ENCODE measurements around the gene CST6. TPM values are rescaled to one million over a fixed set of nuclear protein-coding genes. Genes with fewer than 3 reads are reported as not detected.
"Not testable (repeated sequence)": the region's sequence is repeated elsewhere in the genome, so short reads cannot be mapped to it uniquely, and the experiment has no call there.

CST6 gene
- total RNA-seq, 2 donors from 2014 or later, result not detected

DNA sequence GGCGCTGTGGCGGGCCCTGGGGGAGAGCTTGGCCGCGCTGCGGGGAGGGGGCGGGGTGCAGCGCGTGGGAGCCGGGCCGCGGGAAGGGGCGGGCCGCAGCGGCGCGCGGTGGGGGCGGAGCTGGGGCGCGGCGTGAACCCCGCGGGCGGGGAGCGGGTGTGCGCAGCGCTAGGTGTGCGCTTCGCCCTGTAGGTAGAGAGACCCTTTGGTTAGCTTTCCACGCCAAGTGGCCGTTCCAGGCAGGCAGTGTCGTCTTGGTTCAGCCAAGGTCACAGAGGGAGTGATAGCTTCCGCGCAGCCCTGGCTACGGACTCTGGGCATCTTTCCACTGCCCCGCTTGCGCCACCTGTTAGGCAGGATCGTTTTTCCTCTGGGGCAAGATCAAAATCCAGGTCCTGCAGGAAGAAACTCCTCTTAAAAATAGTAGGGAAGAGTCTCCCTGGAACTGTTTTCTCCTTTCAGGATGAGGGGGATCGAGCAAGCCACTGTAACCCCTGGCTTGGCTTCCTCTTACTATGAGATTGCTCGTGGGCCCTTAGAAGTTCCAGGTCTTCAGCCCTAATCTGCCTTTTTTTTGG is 9.1 kb upstream of the CST6 start:
- ATAC-seq, result peak; percentile 77
- H3K9me3 ChIP-seq (ENCODE audit: control insufficient read depth, low read length, poor library complexity, severe bottlenecking), result no peaks in the 10 kb centered on the region
- Mint-ChIP-seq H3K4me3 (peak overlapping the region; percentile 99), H3K36me3 (ENCODE audit: low read depth) (peaks cover 9% of the 10 kb centered on the region), H3K27ac (peak overlapping the region; percentile 99), H3K4me1 (peaks cover 31% of the 10 kb centered on the region), H3K27me3 (no peaks in the 10 kb centered on the region)
- peak; percentile 59 to 77 (median 73) for DNase-seq

DNA sequence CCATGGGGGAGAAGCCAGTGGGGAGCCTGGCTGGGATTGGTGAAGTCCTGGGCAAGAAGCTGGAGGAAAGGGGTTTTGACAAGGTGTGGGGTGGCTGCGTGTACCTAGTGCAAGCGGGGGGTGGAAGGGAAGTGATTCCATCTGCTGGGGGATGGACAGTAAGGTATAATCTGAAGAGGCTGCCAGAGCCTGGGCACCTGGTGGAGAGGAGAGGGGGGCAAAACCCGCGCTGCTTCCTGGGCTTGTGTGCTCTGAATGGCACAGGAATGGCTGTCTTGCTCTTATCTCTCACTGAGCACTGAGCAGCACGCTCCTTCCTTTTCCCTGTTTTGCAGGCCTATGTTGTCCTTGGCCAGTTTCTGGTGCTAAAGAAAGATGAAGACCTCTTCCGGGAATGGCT is 8.5 kb upstream of the CST6 start:
- peak overlapping the region; percentile 99 for H3K4me3 Mint-ChIP-seq
- peaks cover 29% of the 10 kb centered on the region for H3K4me1 Mint-ChIP-seq
- H3K9me3 ChIP-seq (ENCODE audit: control insufficient read depth, low read length, poor library complexity, severe bottlenecking), result no peaks in the 10 kb centered on the region
- DNase-seq, result no peak
- peaks cover 6% of the 10 kb centered on the region for H3K36me3 Mint-ChIP-seq (ENCODE audit: low read depth)
- ATAC-seq, result no peak
- H3K27me3 Mint-ChIP-seq, result no peaks in the 10 kb centered on the region
- H3K27ac Mint-ChIP-seq, result peak overlapping the region; percentile 99

DNA sequence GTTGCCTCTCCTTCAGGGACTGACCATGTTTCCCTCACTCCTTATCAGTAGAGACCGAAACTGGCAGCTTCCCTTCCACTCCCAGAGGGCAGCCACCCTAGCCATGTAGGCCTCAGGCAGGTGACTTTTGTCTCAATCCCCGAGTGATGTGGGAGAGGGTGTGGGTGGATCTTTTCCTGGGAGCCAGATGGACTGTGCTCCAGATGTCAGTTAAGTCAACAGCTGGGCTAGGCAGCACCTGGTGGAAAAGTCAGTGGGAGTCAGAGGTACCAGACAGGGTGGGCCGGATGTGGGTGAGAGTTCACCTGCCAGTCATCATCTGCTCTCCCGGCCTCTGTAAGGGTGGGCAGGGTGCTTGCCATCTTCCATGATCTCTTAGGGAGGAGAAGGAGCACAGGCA is 7.6 kb upstream of the CST6 start:
- Mint-ChIP-seq H3K4me3 (peak overlapping the region; percentile 50), H3K4me1 (peaks cover 25% of the 10 kb centered on the region), H3K27me3 (no peaks in the 10 kb centered on the region), H3K27ac (no peak overlapping the region), H3K36me3 (ENCODE audit: low read depth) (peaks cover 5% of the 10 kb centered on the region)
- no peaks in the 10 kb centered on the region for H3K9me3 ChIP-seq (ENCODE audit: control insufficient read depth, low read length, poor library complexity, severe bottlenecking)
- ATAC-seq (no peak), DNase-seq (no peak)

DNA sequence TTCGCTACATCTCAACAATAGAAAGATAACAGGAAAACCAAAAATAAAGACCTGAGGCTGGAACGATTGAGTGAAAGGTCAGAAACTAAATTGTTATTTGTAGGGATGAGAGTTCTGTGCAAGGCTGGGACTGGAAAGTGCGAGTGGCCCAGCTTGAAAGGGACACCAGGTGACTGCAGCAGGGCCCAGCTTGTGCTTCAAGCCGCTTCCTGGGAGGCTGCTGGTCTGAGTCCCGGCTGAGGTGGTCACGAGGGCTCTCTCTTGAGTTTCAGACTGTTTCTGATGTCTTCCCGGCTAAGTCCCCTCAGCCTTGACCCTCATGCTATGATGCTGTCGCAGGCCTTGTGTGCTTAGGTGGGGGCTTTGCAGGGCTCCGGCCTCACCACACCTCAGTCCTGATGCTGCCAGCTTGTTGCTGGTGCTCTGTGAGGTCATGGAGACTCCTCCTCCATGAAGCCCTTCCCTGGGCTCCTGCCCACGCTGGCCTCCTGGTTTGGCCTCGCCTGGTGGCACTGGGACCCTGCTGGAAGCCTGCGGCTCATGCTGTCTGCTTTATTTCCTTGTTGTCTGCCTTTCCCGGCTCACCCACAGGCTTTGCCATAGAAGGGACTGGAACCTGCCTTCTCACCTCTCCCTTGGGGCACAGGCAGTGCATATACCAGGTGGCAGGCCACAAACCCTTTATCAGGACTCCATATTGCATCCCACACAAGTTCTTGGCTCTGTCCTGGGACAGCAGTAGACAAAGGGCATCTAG is 5.5 kb upstream of the CST6 start:
- H3K9me3 ChIP-seq (ENCODE audit: control insufficient read depth, low read length, poor library complexity, severe bottlenecking), result no peaks in the 10 kb centered on the region
- Mint-ChIP-seq H3K36me3 (ENCODE audit: low read depth) (peaks cover 5% of the 10 kb centered on the region), H3K27ac (no peak overlapping the region), H3K27me3 (peaks cover 5% of the 10 kb centered on the region), H3K4me1 (peaks cover 20% of the 10 kb centered on the region), H3K4me3 (no peak overlapping the region)
- DNase-seq (no peak), ATAC-seq (no peak)

DNA sequence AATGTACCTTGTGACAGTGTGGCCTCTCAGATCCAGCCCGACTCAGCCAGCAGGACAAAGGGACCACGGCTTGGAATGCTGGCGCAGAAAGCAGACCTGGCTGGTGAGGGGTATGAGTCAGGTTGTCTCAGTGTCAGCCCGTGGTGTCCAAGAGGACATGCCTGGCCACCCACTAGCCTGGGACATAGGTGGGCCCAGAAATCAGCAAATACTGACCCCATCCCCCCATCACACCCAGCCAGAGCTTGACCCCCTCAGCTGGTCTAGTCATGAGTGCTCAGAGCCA is 5.0 kb upstream of the CST6 start:
- no peak overlapping the region for H3K4me3 Mint-ChIP-seq
- peaks cover 5% of the 10 kb centered on the region for H3K27me3 Mint-ChIP-seq
- ATAC-seq, result no peak
- peaks cover 3% of the 10 kb centered on the region for H3K36me3 Mint-ChIP-seq (ENCODE audit: low read depth)
- no peaks in the 10 kb centered on the region for H3K9me3 ChIP-seq (ENCODE audit: control insufficient read depth, low read length, poor library complexity, severe bottlenecking)
- no peak for DNase-seq
- no peak overlapping the region for H3K27ac Mint-ChIP-seq
- H3K4me1 Mint-ChIP-seq, result peaks cover 17% of the 10 kb centered on the region

DNA sequence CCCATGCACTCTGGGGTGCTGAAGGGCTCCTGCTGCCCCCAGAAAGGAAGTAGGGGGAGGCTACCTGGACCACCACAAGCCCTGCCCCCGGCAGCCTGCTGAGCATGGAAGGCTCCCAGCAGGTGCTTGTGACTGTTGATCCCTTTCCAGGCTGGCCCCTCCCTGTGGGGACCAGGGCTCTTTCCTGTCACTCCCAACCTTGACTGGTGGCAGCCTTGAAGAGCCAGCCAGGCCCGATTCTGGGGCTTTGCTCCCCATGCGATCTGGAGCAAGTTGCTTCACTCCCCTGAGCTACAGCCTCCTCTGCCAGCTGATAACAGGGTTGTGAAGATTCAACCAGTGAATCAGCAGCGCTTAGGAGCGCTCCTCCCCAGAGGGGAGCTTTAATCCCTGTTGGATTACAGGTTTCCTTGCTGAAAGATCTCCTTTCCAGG is 4.6 kb upstream of the CST6 start:
- no peaks in the 10 kb centered on the region for H3K9me3 ChIP-seq (ENCODE audit: control insufficient read depth, low read length, poor library complexity, severe bottlenecking)
- peak overlapping the region; percentile 9 for H3K27ac Mint-ChIP-seq
- DNase-seq (no peak), ATAC-seq (no peak)
- H3K4me3 Mint-ChIP-seq, result no peak overlapping the region
- no peaks in the 10 kb centered on the region for H3K36me3 Mint-ChIP-seq (ENCODE audit: low read depth)
- peaks cover 15% of the 10 kb centered on the region for H3K4me1 Mint-ChIP-seq
- peaks cover 5% of the 10 kb centered on the region for H3K27me3 Mint-ChIP-seq

DNA sequence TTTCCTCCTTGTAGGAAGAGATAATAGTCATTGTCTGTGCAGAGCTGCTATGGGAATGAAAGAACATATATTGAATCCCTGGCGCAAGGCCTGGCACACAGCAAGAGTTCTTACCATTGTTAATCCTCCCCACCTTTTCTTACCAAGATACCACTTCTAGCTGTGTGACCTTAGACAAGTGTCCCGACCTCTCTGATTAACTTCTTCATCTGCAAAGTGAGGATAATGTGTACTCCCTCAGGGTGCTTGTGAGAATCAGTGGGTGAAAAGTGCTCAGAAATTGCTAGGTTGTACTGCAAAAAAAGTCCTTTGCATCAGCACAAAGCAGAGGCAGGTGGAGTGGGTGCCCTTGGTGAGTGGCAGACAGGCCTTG is 3.7 kb upstream of the CST6 start:
- H3K27ac Mint-ChIP-seq, result peak overlapping the region; percentile 9
- no peaks in the 10 kb centered on the region for H3K36me3 Mint-ChIP-seq (ENCODE audit: low read depth)
- peaks cover 7% of the 10 kb centered on the region for H3K27me3 Mint-ChIP-seq

DNA sequence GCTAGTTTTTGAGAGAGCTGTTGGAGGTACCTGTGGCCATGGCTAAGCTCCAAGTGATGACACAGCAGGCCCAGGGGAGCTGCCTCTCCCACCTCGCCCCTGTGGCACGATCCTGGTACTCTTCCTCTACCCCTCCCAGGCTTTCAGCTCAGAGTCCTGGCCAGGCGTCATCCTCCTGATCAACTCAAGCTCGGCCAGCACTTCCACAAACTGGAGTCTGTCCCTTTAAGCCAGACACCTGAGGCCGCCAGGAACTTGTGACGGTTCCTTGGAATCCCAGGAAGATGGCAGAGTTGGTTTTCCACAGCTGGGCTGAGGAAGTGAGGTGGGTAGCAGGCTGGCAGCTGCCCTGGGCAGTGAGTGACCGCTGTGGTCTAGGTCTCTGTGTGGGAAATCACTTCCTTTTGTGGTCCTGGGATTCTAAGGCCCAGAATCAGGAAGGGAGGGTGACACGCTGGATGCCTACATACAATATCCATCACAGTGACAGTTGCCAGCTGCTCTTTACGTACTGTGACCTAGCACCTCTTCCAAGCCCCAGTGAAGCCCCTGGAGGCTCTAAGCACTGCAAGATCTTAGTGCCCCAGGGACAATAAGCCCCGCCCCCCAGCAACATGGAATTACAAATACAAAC is 3.2 kb upstream of the CST6 start:
- no peak overlapping the region for H3K27ac Mint-ChIP-seq
- H3K9me3 ChIP-seq (ENCODE audit: control insufficient read depth, low read length, poor library complexity, severe bottlenecking), result no peaks in the 10 kb centered on the region
- H3K4me3 Mint-ChIP-seq, result no peak overlapping the region
- DNase-seq, result no peak
- ATAC-seq, result no peak
- peaks cover 12% of the 10 kb centered on the region for H3K27me3 Mint-ChIP-seq
- H3K4me1 Mint-ChIP-seq, result peaks cover 5% of the 10 kb centered on the region
- no peaks in the 10 kb centered on the region for H3K36me3 Mint-ChIP-seq (ENCODE audit: low read depth)

More for the DNA sequence above, 3.7 kb upstream of the CST6 start:
- DNase-seq, result no peak
- no peak for ATAC-seq
- H3K9me3 ChIP-seq (ENCODE audit: control insufficient read depth, low read length, poor library complexity, severe bottlenecking), result no peaks in the 10 kb centered on the region
- no peak overlapping the region for H3K4me3 Mint-ChIP-seq
- H3K4me1 Mint-ChIP-seq, result peaks cover 8% of the 10 kb centered on the region

DNA sequence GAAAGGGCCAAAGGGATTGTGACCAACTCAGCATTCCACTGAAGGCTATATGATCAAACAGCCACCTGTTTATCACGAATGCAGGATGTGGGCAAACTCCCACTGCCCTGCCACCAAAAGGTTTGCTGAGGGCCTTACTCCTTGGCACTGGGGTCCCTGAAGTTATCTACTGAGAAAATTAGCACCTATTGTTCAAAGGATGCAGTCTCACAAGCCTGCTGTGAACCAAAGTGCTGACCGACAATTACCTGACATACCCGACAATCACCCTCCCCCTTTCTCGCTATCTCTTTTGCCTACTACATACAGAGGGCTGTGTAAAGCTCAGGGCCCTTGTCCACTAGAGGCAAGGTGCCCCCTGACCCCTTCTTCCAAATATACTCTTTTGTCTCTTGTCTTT is 1.8 kb upstream of the CST6 start:
- not testable (repeated sequence) for H3K9me3 ChIP-seq (ENCODE audit: control insufficient read depth, low read length, poor library complexity, severe bottlenecking); H3K4me3 Mint-ChIP-seq; ATAC-seq; H3K4me1 Mint-ChIP-seq; DNase-seq; H3K36me3 Mint-ChIP-seq (ENCODE audit: low read depth)
- Mint-ChIP-seq H3K27me3 (peaks cover 13% of the 10 kb centered on the region), H3K27ac (peak overlapping the region; percentile 29)

DNA sequence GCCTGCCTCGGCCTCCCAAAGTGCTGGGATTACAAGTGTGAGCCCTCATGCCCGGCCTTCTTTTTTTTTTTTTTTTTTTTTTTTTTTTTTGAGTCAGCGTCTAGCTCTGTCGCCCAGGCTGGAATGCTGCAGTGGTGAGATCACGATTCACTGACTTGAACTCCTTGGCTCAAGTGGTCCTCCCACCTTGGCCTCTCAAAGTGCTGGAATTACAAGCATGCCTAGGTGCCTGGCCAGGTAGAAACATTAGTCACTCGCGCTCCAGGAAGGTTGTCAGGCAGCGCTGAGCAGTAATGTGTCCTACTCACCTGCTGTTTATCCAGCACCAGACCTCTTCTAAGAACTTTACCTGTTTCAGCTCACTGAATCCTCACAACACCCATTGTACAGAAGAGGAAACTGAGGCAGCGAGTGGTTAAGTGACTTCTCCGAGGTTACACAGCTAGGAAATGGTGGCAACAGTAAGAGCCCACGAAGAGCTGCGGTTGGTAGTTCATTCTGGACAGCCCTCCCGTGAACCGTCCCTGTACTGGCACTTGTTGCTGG is 496 bp upstream of the CST6 start:
- H3K4me1 Mint-ChIP-seq, result peaks cover 5% of the 10 kb centered on the region
- peaks cover 2% of the 10 kb centered on the region for H3K36me3 Mint-ChIP-seq (ENCODE audit: low read depth)
- no peak overlapping the region for H3K27ac Mint-ChIP-seq
- DNase-seq (no peak), ATAC-seq (no peak)
- H3K4me3 Mint-ChIP-seq, result no peak overlapping the region
- H3K27me3 Mint-ChIP-seq, result peaks cover 13% of the 10 kb centered on the region
- H3K9me3 ChIP-seq (ENCODE audit: control insufficient read depth, low read length, poor library complexity, severe bottlenecking), result no peaks in the 10 kb centered on the region

DNA sequence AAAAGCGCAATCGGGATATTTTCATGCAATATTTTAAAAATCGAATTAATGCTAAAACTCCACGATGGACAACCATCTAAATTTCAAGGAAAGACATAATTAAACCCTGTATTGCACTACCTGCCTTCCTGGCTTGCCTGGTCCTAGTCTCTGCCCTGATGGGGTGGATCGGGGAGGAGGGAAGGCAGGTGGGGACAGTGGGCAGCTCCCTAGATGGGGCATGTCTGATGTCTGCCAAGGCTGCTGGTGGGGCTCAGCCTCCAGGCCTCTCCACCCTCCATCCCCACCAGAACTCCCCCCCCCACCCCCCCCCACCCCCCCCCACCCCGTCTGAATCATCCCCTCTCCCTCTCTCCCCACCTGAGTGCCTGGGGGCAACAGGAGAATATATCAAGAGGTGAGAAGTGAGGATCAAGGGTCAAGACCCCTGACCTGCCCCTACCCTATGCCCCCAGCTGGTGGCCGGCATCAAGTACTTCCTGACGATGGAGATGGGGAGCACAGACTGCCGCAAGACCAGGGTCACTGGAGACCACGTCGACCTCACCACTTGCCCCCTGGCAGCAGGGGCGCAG is 650 bp downstream of the CST6 start:
- H3K9me3 ChIP-seq (ENCODE audit: control insufficient read depth, low read length, poor library complexity, severe bottlenecking), result no peaks in the 10 kb centered on the region
- Mint-ChIP-seq H3K27me3 (peaks cover 13% of the 10 kb centered on the region), H3K4me1 (peaks cover 5% of the 10 kb centered on the region), H3K36me3 (ENCODE audit: low read depth) (peaks cover 2% of the 10 kb centered on the region), H3K27ac (no peak overlapping the region), H3K4me3 (peak overlapping the region; percentile 31)
- no peak for DNase-seq
- no peak for ATAC-seq

DNA sequence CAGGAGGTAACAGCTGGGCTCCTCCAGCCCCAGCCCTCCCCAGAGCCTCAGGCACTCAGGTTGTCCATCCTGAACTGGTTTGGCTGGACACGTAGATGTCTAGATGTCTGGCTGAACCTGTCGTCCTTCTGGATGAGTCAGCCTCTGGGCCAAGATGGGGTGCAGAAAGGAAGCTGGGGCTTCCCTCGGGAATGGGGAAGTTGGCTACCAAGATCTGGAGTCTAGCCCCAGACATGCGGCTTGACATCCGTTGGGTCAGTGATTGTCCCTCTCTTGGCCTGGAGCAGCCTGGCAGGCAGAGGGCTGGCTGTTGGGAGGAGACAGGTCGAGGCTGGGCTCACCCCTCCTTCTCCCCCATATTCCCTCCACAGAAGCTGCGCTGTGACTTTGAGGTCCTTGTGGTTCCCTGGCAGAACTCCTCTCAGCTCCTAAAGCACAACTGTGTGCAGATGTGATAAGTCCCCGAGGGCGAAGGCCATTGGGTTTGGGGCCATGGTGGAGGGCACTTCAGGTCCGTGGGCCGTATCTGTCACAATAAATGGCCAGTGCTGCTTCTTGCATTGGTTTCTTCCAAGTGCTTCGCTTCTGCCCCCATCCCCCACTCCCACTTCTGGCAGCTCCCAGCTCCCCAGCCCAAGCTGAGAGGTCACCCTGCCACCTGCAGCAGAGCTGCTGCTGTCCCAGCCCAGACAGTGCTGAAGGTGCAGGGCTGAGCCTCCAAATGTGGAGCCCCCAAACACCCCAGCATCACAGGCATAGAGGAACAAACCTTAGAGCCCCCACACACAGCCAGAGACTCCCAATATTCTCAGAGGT is 1.3 kb downstream of the CST6 start:
- Mint-ChIP-seq H3K27ac (no peak overlapping the region), H3K4me1 (peaks cover 5% of the 10 kb centered on the region), H3K4me3 (no peak overlapping the region), H3K36me3 (ENCODE audit: low read depth) (peaks cover 2% of the 10 kb centered on the region), H3K27me3 (peaks cover 13% of the 10 kb centered on the region)
- DNase-seq (no peak), ATAC-seq (no peak)
- no peaks in the 10 kb centered on the region for H3K9me3 ChIP-seq (ENCODE audit: control insufficient read depth, low read length, poor library complexity, severe bottlenecking)

DNA sequence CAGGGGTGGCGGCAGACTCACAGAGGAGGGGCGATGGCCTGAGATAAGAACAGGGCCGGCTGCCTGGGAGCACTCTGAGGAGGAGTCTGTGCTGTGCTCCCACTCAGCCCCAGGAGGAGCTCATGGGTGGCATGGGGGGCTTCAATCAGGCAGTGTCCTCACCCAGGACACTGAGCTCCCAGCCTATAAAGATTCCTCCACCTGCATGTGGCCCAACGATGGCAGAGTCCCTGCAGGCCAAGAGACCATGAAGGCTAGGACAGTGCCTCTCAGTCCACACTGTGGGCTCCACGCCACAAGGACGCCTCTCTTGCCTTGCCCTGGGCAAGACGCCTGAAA is 1.9 kb downstream of the CST6 start:
- H3K27me3 Mint-ChIP-seq, result peaks cover 13% of the 10 kb centered on the region
- no peak overlapping the region for H3K4me3 Mint-ChIP-seq
- DNase-seq (no peak), ATAC-seq (no peak)
- peaks cover 2% of the 10 kb centered on the region for H3K36me3 Mint-ChIP-seq (ENCODE audit: low read depth)
- no peaks in the 10 kb centered on the region for H3K9me3 ChIP-seq (ENCODE audit: control insufficient read depth, low read length, poor library complexity, severe bottlenecking)
- H3K4me1 Mint-ChIP-seq, result peaks cover 5% of the 10 kb centered on the region
- no peak overlapping the region for H3K27ac Mint-ChIP-seq
